ENCODE results near the gene IL20RA. TPM values are rescaled to one million over a fixed set of nuclear protein-coding genes. Genes with fewer than 3 reads are reported as not detected.
A peak's percentile ranks its signal among the peaks of the same experiment; 100 is the strongest.

Gene IL20RA
- polyA plus RNA-seq, 1 of the 3 experiments (the other 2 are of a cell fraction) = 0.10 TPM

- H3K4me2 ChIP-seq = no peak overlapping the region
- WGBS (ENCODE audit: low lambda C conversion rate) = 45% methylated on average over 4 of the region's 4 CpGs
- CTCF ChIA-PET = interaction anchor here (1.0 to 6.2 kb wide), 10 partner anchors 10 to 344 kb away, joined by 4 to 37 read pairs (median 8); partner anchors contain the start of gene SLC35D3
- peak overlapping the region in 1 of 2 experiments; percentile 99; a peak in 2 of 4 replicates for H3K27ac ChIP-seq (ENCODE audit: low read depth in 2 of 2, low read length in 1 of 2)
- H3F3A ChIP-seq (replicated peaks; ENCODE audit: insufficient read depth) = no peaks in the 10 kb centered on the region
- no peak overlapping the region for H3K9ac ChIP-seq
- H2AFZ ChIP-seq (ENCODE audit: low read depth) = no peak overlapping the region
- no peaks in the 10 kb centered on the region for H3K27me3 ChIP-seq (ENCODE audit: insufficient read depth)
- H3K9me2 ChIP-seq = no peaks in the 10 kb centered on the region
- no peaks in the 10 kb centered on the region for H3K79me2 ChIP-seq (ENCODE audit: insufficient read depth)
- H3K4me1 ChIP-seq (ENCODE audit: control insufficient read depth in 1 of 2, insufficient read depth in 2 of 2, low read depth in 1 of 2, low read length in 1 of 2) = peaks cover 0 to 37% of the 10 kb centered on the region in 2 experiments; a peak in 2 of 4 replicates
- no peak for DNase-seq
- no peaks in the 10 kb centered on the region for H4K20me1 ChIP-seq (ENCODE audit: insufficient read depth)
- no peak overlapping the region; a peak in 1 of 4 replicates for H3K4me3 ChIP-seq (ENCODE audit: low read depth in 2 of 2, low read length in 1 of 2)
- TF ChIP-seq FOXJ3 (CRISPR knock-in tag; IDR thresholded peaks at IDR 0.05) = peak; percentile 47; the same call in 1 of the 2 replicates
- no peak for TF ChIP-seq ELF1 (IDR thresholded peaks at IDR 0.05)
- TF ChIP-seq IRF3 (IDR thresholded peaks at IDR 0.05; ENCODE audit: low read depth, low read length) = no peak
- no peak for TF ChIP-seq RAD21 (IDR thresholded peaks at IDR 0.05; ENCODE audit: low read length)
- no peak for TF ChIP-seq CHD2 (IDR thresholded peaks at IDR 0.05; ENCODE audit: low read length, partially characterized antibody)
- TF ChIP-seq TEAD4 (IDR thresholded peaks at IDR 0.05; ENCODE audit: borderline replicate concordance, insufficient read depth) = no peak
- peak; percentile 91 for TF ChIP-seq GATA2 (CRISPR knock-in tag; IDR thresholded peaks at IDR 0.05)
- no peak for TF ChIP-seq FOSL2 (IDR thresholded peaks at IDR 0.05; ENCODE audit: borderline replicate concordance, low read depth)
- TF ChIP-seq USF1 (IDR thresholded peaks at IDR 0.05; ENCODE audit: borderline replicate concordance, low read depth) = no peak
- TF ChIP-seq MXI1 (IDR thresholded peaks at IDR 0.05; ENCODE audit: low read depth, low read length) = no peak; the same call in 1 of the 2 replicates
- POLR2A ChIA-PET = interaction anchor here (0.6 to 7.1 kb wide), 15 partner anchors 10 to 547 kb away, joined by 3 to 93 read pairs (median 4); partner anchors contain the start of genes IL20RA and SLC35D3
- no peaks in the 10 kb centered on the region for H3K36me3 ChIP-seq (replicated peaks in 1 of 2; ENCODE audit: control insufficient read depth in 1 of 2, insufficient read depth in 2 of 2, low read length in 1 of 2)
- H3K9me3 ChIP-seq = no peaks in the 10 kb centered on the region
Measured at GRCh38 chr6:136969930-136970329, 74.8 kb downstream of the IL20RA start.

GRCh38 chr6:136969433-136969832, 75.3 kb downstream of the IL20RA start:
- H2AFZ ChIP-seq (ENCODE audit: low read depth) = no peak overlapping the region
- no peaks in the 10 kb centered on the region for H3K9me2 ChIP-seq
- DNase-seq = peak; percentile 44
- no peaks in the 10 kb centered on the region for H3K79me2 ChIP-seq (ENCODE audit: insufficient read depth)
- ChIA-PET CTCF (interaction anchor here (0.9 to 6.2 kb wide), 11 partner anchors 9 to 345 kb away, joined by 3 to 37 read pairs (median 5); partner anchors contain the start of gene SLC35D3), POLR2A (interaction anchor here (0.6 to 7.1 kb wide), 10 partner anchors 10 to 385 kb away, joined by 3 to 93 read pairs (median 12); partner anchors contain the start of genes IL20RA and SLC35D3)
- no peaks in the 10 kb centered on the region for H3K9me3 ChIP-seq
- peaks cover 0 to 38% of the 10 kb centered on the region in 2 experiments; a peak in 2 of 4 replicates for H3K4me1 ChIP-seq (ENCODE audit: control insufficient read depth in 1 of 2, insufficient read depth in 2 of 2, low read depth in 1 of 2, low read length in 1 of 2)
- H3K4me2 ChIP-seq = no peak overlapping the region
- H4K20me1 ChIP-seq (ENCODE audit: insufficient read depth) = no peaks in the 10 kb centered on the region
- no peaks in the 10 kb centered on the region for H3F3A ChIP-seq (replicated peaks; ENCODE audit: insufficient read depth)
- H3K4me3 ChIP-seq (ENCODE audit: low read depth in 2 of 2, low read length in 1 of 2) = no peak overlapping the region
- no peaks in the 10 kb centered on the region for H3K36me3 ChIP-seq (replicated peaks in 1 of 2; ENCODE audit: control insufficient read depth in 1 of 2, insufficient read depth in 2 of 2, low read length in 1 of 2)
- peak overlapping the region in 1 of 2 experiments; percentile 99; a peak in 2 of 4 replicates for H3K27ac ChIP-seq (ENCODE audit: low read depth in 2 of 2, low read length in 1 of 2)
- no peaks in the 10 kb centered on the region for H3K27me3 ChIP-seq (ENCODE audit: insufficient read depth)
- no peak overlapping the region for H3K9ac ChIP-seq
- WGBS (ENCODE audit: low lambda C conversion rate) = 49% methylated on average over 5 of the region's 5 CpGs
- peak in 1 of 2 experiments; percentile 99; a peak in 2 of 4 replicates for TF ChIP-seq EP300 (IDR thresholded peaks at IDR 0.05; ENCODE audit: borderline replicate concordance in 1 of 2, low read depth in 1 of 2, low read length in 1 of 2)
- no peak for TF ChIP-seq PBX3 (IDR thresholded peaks at IDR 0.05)
- peak; percentile 82 for TF ChIP-seq RCOR1 (IDR thresholded peaks at IDR 0.05; ENCODE audit: low read length)
- TF ChIP-seq FOXJ3 (CRISPR knock-in tag; IDR thresholded peaks at IDR 0.05) = 0 out of 2 replicates have a peak, but pooled peaks have one; percentile 64
- no peak for TF ChIP-seq JUND (IDR thresholded peaks at IDR 0.05)
- TF ChIP-seq NFIC (IDR thresholded peaks at IDR 0.05; ENCODE audit: borderline replicate concordance) = no peak
- no peak for TF ChIP-seq YY1 (IDR thresholded peaks at IDR 0.05; ENCODE audit: low read depth)
- no peak for TF ChIP-seq TCF12 (IDR thresholded peaks at IDR 0.05)
- peak; percentile 21; the same call in 1 of the 2 replicates for TF ChIP-seq RAD21 (IDR thresholded peaks at IDR 0.05; ENCODE audit: low read length)
- TF ChIP-seq EZH2phosphoT487 (IDR thresholded peaks at IDR 0.05; ENCODE audit: borderline replicate concordance, low read depth) = no peak
- no peak for TF ChIP-seq SMC3 (IDR thresholded peaks at IDR 0.05; ENCODE audit: low read depth, low read length)
- TF ChIP-seq FOSL2 (IDR thresholded peaks at IDR 0.05; ENCODE audit: borderline replicate concordance, low read depth) = no peak
- no peak for TF ChIP-seq IRF3 (IDR thresholded peaks at IDR 0.05; ENCODE audit: low read depth, low read length)
- TF ChIP-seq USF2 (IDR thresholded peaks at IDR 0.05; ENCODE audit: borderline replicate concordance, low read depth, low read length) = no peak
- TF ChIP-seq MXI1 (IDR thresholded peaks at IDR 0.05; ENCODE audit: low read depth, low read length) = 0 out of 2 replicates have a peak, but pooled peaks have one; percentile 23
- TF ChIP-seq MAX (IDR thresholded peaks at IDR 0.05; ENCODE audit: low read depth) = no peak
- TF ChIP-seq GATA2 (CRISPR knock-in tag; IDR thresholded peaks at IDR 0.05) = peak; percentile 50; the same call in 1 of the 2 replicates

Measured in SK-N-SH (cell line).